ENCODE data around the gene NLGN1. TPM values are rescaled to one million over a fixed set of nuclear protein-coding genes. Genes with fewer than 3 reads are reported as not detected.

The NLGN1 gene
- polyA plus RNA-seq, 2 of the 4 experiments (the other 2 are of a cell fraction): not detected

GRCh38 chr3:173618703-173619102 is 221.2 kb downstream of the NLGN1 start:
- DNase-seq (ENCODE audit: low read depth in 1 of 2, low spot score in 1 of 2): no peak
- no peaks in the 10 kb centered on the region for H3K9me3 ChIP-seq
- H3K4me1 ChIP-seq: no peaks in the 10 kb centered on the region
- ChIA-PET CTCF (no interaction called here), POLR2A (no interaction called here)
- no peak overlapping the region for H3K4me3 ChIP-seq
- H3K27ac ChIP-seq: no peak overlapping the region
- no peak for TF ChIP-seq RNF2 (IDR thresholded peaks at IDR 0.05; ENCODE audit: borderline replicate concordance, low read depth)
- TF ChIP-seq USF2 (IDR thresholded peaks at IDR 0.05): no peak
- TF ChIP-seq PBX3 (IDR thresholded peaks at IDR 0.05): no peak
- TF ChIP-seq MAZ (IDR thresholded peaks at IDR 0.05; ENCODE audit: borderline replicate concordance, low read depth, low read length): no peak
- TF ChIP-seq E2F6 (IDR thresholded peaks at IDR 0.05; ENCODE audit: borderline replicate concordance, low read depth): no peak
- TF ChIP-seq SMC3 (IDR thresholded peaks at IDR 0.05): no peak
- no peak for TF ChIP-seq ATOH8 (CRISPR knock-in tag; IDR thresholded peaks at IDR 0.05; ENCODE audit: low read depth)
- TF ChIP-seq MYC (IDR thresholded peaks at IDR 0.05; ENCODE audit: borderline replicate concordance, low read length): no peak
- no peak for TF ChIP-seq BCL3 (IDR thresholded peaks at IDR 0.05)
- no peak for TF ChIP-seq SREBF2 (IDR thresholded peaks at IDR 0.05)
- TF ChIP-seq HDAC2 (IDR thresholded peaks at IDR 0.05): no peak
- no peak for TF ChIP-seq JUN (IDR thresholded peaks at IDR 0.05)
- TF ChIP-seq JUNB (IDR thresholded peaks at IDR 0.05): no peak
- TF ChIP-seq REST (IDR thresholded peaks at IDR 0.05): no peak
- no peak for ATAC-seq
- 10% methylated on average over 4 of the region's 4 CpGs for WGBS (ENCODE audit: missing lambda C conversion rate)
- no peak for FAIRE-seq
- no peak overlapping the region for H3K4me2 ChIP-seq

GRCh38 chr3:173622166-173622565 is 224.6 kb downstream of the NLGN1 start:
- ChIA-PET CTCF (interaction anchor here (0.6 kb wide), 1 partner anchor 130 kb away, joined by 3 read pairs; no protein-coding TSS in a partner anchor), POLR2A (no interaction called here)
- ATAC-seq: no peak
- no peaks in the 10 kb centered on the region for H3K9me3 ChIP-seq
- no peak overlapping the region for H3K4me3 ChIP-seq
- TF ChIP-seq FOSL2 (IDR thresholded peaks at IDR 0.05) (no peak), FOSL2 (CRISPR knock-in tag; IDR thresholded peaks at IDR 0.05) (no peak), CHD4 (IDR thresholded peaks at IDR 0.05; ENCODE audit: borderline replicate concordance) (no peak)
- no peak for DNase-seq (ENCODE audit: low read depth in 1 of 2, low spot score in 1 of 2)
- H3K27ac ChIP-seq: no peak overlapping the region
- no peaks in the 10 kb centered on the region for H3K4me1 ChIP-seq
- no peak overlapping the region for H3K4me2 ChIP-seq
- FAIRE-seq: no peak
- whole genome bisulfite sequencing (ENCODE audit: missing lambda C conversion rate): 13% methylated on average over 1 of the region's 1 CpG
